GM18951 (cell line): ENCODE measurements around the gene CTNNA3.
"Not testable (repeated sequence)": the region's sequence is repeated elsewhere in the genome, so short reads cannot be mapped to it uniquely, and the experiment has no call there.

Experiments used
- POLR2A ChIP-seq: IDR thresholded peaks from 4 replicates; pipeline ENCODE4 v1.6.1; 2011; ENCODE audit warnings: mild to moderate bottlenecking; ENCODE audit not compliant: insufficient read length, insufficient read depth; ENCODE audit errors: extremely low read depth
- in situ Hi-C: fragments of 300-500 bp; cut with MboI; formaldehyde crosslinking; loops from one replicate; pipeline ENCODE4 v1.12.0; 2022; ENCODE audit warnings: low sequenced_read_pairs, mixed read lengths, inconsistent platforms; ENCODE audit not compliant: unreplicated experiment

The CTNNA3 gene

GRCh38 chr10:67696029-67696428 is at the start of gene CTNNA3:
Gene CTNNA3 (minus strand): TSS chr10:67696195.
- in situ Hi-C loops = loop anchor here (5.0 kb wide), 1 partner anchor 81 kb away; no protein-coding TSS in a partner anchor
- TF ChIP-seq POLR2A = no peak

- no peak for TF ChIP-seq POLR2A
- in situ Hi-C loops = no loop called here
Observed at GRCh38 chr10:67735430-67735829, 39.4 kb upstream of the CTNNA3 start.

GRCh38 chr10:67733511-67733910 is 37.5 kb upstream of the CTNNA3 start:
- in situ Hi-C loops = no loop called here
- TF ChIP-seq POLR2A = no peak

GRCh38 chr10:67725567-67725966 is 29.6 kb upstream of the CTNNA3 start:
- no peak for TF ChIP-seq POLR2A
- in situ Hi-C loops = no loop called here

GRCh38 chr10:67723601-67724000 is 27.6 kb upstream of the CTNNA3 start:
- TF ChIP-seq POLR2A = no peak
- in situ Hi-C loops = no loop called here

- in situ Hi-C loops = no loop called here
- TF ChIP-seq POLR2A = no peak
Observed at GRCh38 chr10:67722113-67722512, 26.1 kb upstream of the CTNNA3 start.

GRCh38 chr10:67716455-67716854 is 20.5 kb upstream of the CTNNA3 start:
- in situ Hi-C loops = not testable (repeated sequence)

GRCh38 chr10:67705921-67706320 is 9.9 kb upstream of the CTNNA3 start:
- in situ Hi-C loops = no loop called here
- no peak for TF ChIP-seq POLR2A

- in situ Hi-C loops = loop anchor here (5.0 kb wide), 1 partner anchor 78 kb away; no protein-coding TSS in a partner anchor
Observed at GRCh38 chr10:67699613-67700270, 3.7 kb upstream of the CTNNA3 start.

GRCh38 chr10:67698164-67698563 is 2.2 kb upstream of the CTNNA3 start:
- no peak for TF ChIP-seq POLR2A
- in situ Hi-C loops = loop anchor here (5.0 kb wide), 1 partner anchor 79 kb away; no protein-coding TSS in a partner anchor

GRCh38 chr10:67697724-67698131 is 1.7 kb upstream of the CTNNA3 start:
- in situ Hi-C loops = loop anchor here (5.0 kb wide), 1 partner anchor 80 kb away; no protein-coding TSS in a partner anchor

GRCh38 chr10:67696679-67697078 is 684 bp upstream of the CTNNA3 start:
- no peak for TF ChIP-seq POLR2A
- in situ Hi-C loops = loop anchor here (5.0 kb wide), 1 partner anchor 81 kb away; no protein-coding TSS in a partner anchor

More at GRCh38 chr10:67697724-67698131, 1.7 kb upstream of the CTNNA3 start:
- no peak for TF ChIP-seq POLR2A

- no peak for TF ChIP-seq POLR2A
- in situ Hi-C loops = loop anchor here (5.0 kb wide), 1 partner anchor 82 kb away; no protein-coding TSS in a partner anchor
Observed at GRCh38 chr10:67695555-67695954, 440 bp downstream of the CTNNA3 start.

GRCh38 chr10:67691861-67692260 is 4.1 kb downstream of the CTNNA3 start:
- in situ Hi-C loops = not testable (repeated sequence)

- in situ Hi-C loops = not testable (repeated sequence)
Observed at GRCh38 chr10:67690540-67690939, 5.5 kb downstream of the CTNNA3 start.

GRCh38 chr10:67684140-67684539 is 11.9 kb downstream of the CTNNA3 start:
- in situ Hi-C loops = not testable (repeated sequence)
